Measurements from ENCODE around the gene OLIG1. TPM values are rescaled to one million over a fixed set of nuclear protein-coding genes. Genes with fewer than 3 reads are reported as not detected.
A peak's percentile ranks its signal among the peaks of the same experiment; 100 is the strongest.

OLIG1 gene
- total and polyA plus RNA-seq, 2 of the 4 experiments (the other 2 are of a cell fraction): not detected

DNA sequence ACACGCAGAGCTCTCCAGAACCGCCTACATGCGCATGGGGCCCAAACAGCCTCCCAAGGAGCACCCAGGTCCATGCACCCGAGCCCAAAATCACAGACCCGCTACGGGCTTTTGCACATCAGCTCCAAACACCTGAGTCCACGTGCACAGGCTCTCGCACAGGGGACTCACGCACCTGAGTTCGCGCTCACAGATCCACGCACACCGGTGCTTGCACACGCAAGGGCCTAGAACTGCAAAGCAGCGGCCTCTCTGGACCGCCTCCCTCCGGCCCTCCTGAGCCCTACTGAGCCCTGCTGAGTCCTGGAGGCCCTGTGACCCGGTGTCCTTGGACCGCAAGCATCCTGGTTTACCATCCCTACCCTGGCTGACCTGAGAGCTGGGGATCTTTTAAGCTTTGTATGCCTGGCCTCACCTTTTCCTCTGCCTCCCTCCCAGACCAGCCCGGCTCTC is 36.0 kb upstream of the OLIG1 start:
- ChIA-PET POLR2A (ENCODE audit: unreplicated experiment) (no interaction called here), CTCF (no interaction called here)
- H4K20me1 ChIP-seq (ENCODE audit: insufficient read depth, low read length): no peaks in the 10 kb centered on the region
- BruUV-seq (replicated peaks): no TSS peak
- no peak for ATAC-seq (ENCODE audit: low read depth)
- no peak overlapping the region for H3K23ac ChIP-seq (ENCODE audit: low read depth, low read length)
- H2BK20ac ChIP-seq (ENCODE audit: low read depth, low read length): no peak overlapping the region
- no peak overlapping the region for H3K18ac ChIP-seq (ENCODE audit: low read depth, low read length)
- no peak overlapping the region for H4K91ac ChIP-seq (ENCODE audit: insufficient read depth, low read depth, low read length)
- DNase-seq: no peak
- no peak overlapping the region for H2BK120ac ChIP-seq (ENCODE audit: low read depth, low read length)
- in situ Hi-C loops (cut with MboI; ENCODE audit: low sequenced_read_pairs): no loop called here
- 0 out of 2 replicates have a peak, but pooled peaks cover 4% of the 10 kb centered on the region for H3K9me1 ChIP-seq (ENCODE audit: insufficient read depth, low read length)
- no peak overlapping the region for H2AK5ac ChIP-seq (ENCODE audit: low read depth, low read length)
- TF ChIP-seq, protein P1, sequence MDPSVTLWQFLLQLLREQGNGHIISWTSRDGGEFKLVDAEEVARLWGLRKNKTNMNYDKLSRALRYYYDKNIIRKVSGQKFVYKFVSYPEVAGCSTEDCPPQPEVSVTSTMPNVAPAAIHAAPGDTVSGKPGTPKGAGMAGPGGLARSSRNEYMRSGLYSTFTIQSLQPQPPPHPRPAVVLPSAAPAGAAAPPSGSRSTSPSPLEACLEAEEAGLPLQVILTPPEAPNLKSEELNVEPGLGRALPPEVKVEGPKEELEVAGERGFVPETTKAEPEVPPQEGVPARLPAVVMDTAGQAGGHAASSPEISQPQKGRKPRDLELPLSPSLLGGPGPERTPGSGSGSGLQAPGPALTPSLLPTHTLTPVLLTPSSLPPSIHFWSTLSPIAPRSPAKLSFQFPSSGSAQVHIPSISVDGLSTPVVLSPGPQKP (IDR thresholded peaks at IDR 0.05; ENCODE audit: borderline replicate concordance, low read depth, low read length): no peak
- no peak for TF ChIP-seq CEBPB (IDR thresholded peaks at IDR 0.05; ENCODE audit: low read depth, low read length)
- no peak for TF ChIP-seq FOS (IDR thresholded peaks at IDR 0.05; ENCODE audit: low read depth, low read length)
- TF ChIP-seq CHD1 (IDR thresholded peaks at IDR 0.05; ENCODE audit: low read depth, low read length): no peak
- TF ChIP-seq, protein P2, sequence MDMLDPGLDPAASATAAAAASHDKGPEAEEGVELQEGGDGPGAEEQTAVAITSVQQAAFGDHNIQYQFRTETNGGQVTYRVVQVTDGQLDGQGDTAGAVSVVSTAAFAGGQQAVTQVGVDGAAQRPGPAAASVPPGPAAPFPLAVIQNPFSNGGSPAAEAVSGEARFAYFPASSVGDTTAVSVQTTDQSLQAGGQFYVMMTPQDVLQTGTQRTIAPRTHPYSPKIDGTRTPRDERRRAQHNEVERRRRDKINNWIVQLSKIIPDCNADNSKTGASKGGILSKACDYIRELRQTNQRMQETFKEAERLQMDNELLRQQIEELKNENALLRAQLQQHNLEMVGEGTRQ (IDR thresholded peaks at IDR 0.05; ENCODE audit: low read depth, low read length): no peak
- no peak for TF ChIP-seq SMC3 (IDR thresholded peaks at IDR 0.05; ENCODE audit: low read depth, low read length)
- TF ChIP-seq MAZ (IDR thresholded peaks at IDR 0.05; ENCODE audit: borderline replicate concordance, low read depth, low read length): no peak
- TF ChIP-seq MXI1 (IDR thresholded peaks at IDR 0.05; ENCODE audit: borderline replicate concordance, low read depth, low read length): no peak
- TF ChIP-seq RAD21 (IDR thresholded peaks at IDR 0.05; ENCODE audit: low read length): no peak
- no peak for TF ChIP-seq RCOR1 (IDR thresholded peaks at IDR 0.05; ENCODE audit: insufficient replicate concordance, low read length)
- TF ChIP-seq MAFK (IDR thresholded peaks at IDR 0.05; ENCODE audit: low read depth, low read length): no peak
- no peak for TF ChIP-seq POLR2A (IDR thresholded peaks at IDR 0.05; ENCODE audit: low read depth, low read length)
- H2BK5ac ChIP-seq (ENCODE audit: low read depth, low read length, poor library complexity, severe bottlenecking): no peak overlapping the region
- no peak overlapping the region for H3K9ac ChIP-seq (ENCODE audit: low read depth, low read length)
- H2BK15ac ChIP-seq (ENCODE audit: low read depth, low read length): no peak overlapping the region
- H3K4me2 ChIP-seq (ENCODE audit: low read depth, low read length): no peak overlapping the region
- H4K8ac ChIP-seq (ENCODE audit: low read depth in 2 of 2, low read length in 2 of 2): no peak overlapping the region
- 44% methylated on average over 9 of the region's 20 CpGs; no CpG with 5 or more reads in 1 of the 2 experiments for WGBS, 2 experiments (ENCODE audit: extremely low coverage in 2 of 2, insufficient read length in 1 of 2)
- peak overlapping the region; percentile 19 for H2AFZ ChIP-seq (replicated peaks; ENCODE audit: low read length, poor library complexity)
- H3K27me3 ChIP-seq (ENCODE audit: control insufficient read depth, insufficient read depth, low read length): peaks cover 58% of the 10 kb centered on the region
- H2AK9ac ChIP-seq (replicated peaks; ENCODE audit: low read depth, low read length, poor library complexity): no peak overlapping the region
- dilution Hi-C loops (cut with HindIII; ENCODE audit: low sequenced_read_pairs, unreplicated experiment): no loop called here
- H3K4me3 ChIP-seq (ENCODE audit: insufficient read depth, low read depth, low read length): no peak overlapping the region
- H3K9me3 ChIP-seq (ENCODE audit: control insufficient read depth, insufficient read depth, low read length): peaks cover 3% of the 10 kb centered on the region; the same call in 1 of the 2 replicates
- H3K4me1 ChIP-seq (ENCODE audit: control insufficient read depth, insufficient read depth, low read length): peaks cover 4% of the 10 kb centered on the region; the same call in 1 of the 2 replicates
- H3K79me1 ChIP-seq (ENCODE audit: low read depth in 1 of 2, low read length in 2 of 2): no peaks in the 10 kb centered on the region
- no peak overlapping the region for H3K4ac ChIP-seq (ENCODE audit: low read depth, low read length)
- H4K5ac ChIP-seq (ENCODE audit: low read depth, low read length): no peak overlapping the region
- no peak overlapping the region for H3K27ac ChIP-seq (ENCODE audit: insufficient read depth, low read length)
- no peak overlapping the region for H3K14ac ChIP-seq (replicated peaks; ENCODE audit: low read depth, low read length)
- no peaks in the 10 kb centered on the region for H3K36me3 ChIP-seq (ENCODE audit: control insufficient read depth, insufficient read depth, low read length)
- H3K56ac ChIP-seq (ENCODE audit: extremely low read depth, insufficient read depth, low read length): no peak overlapping the region
- intact Hi-C loops (cut with micrococcal nuclease): no loop called here
